Measurements from ENCODE around the gene APLF. TPM values are rescaled to one million over a fixed set of nuclear protein-coding genes. Genes with fewer than 3 reads are reported as not detected.
"Not testable (repeated sequence)": the region's sequence is repeated elsewhere in the genome, so short reads cannot be mapped to it uniquely, and the experiment has no call there.

Gene APLF
- total RNA-seq, 1 donor from 2014 or later, result 3.8 TPM

DNA sequence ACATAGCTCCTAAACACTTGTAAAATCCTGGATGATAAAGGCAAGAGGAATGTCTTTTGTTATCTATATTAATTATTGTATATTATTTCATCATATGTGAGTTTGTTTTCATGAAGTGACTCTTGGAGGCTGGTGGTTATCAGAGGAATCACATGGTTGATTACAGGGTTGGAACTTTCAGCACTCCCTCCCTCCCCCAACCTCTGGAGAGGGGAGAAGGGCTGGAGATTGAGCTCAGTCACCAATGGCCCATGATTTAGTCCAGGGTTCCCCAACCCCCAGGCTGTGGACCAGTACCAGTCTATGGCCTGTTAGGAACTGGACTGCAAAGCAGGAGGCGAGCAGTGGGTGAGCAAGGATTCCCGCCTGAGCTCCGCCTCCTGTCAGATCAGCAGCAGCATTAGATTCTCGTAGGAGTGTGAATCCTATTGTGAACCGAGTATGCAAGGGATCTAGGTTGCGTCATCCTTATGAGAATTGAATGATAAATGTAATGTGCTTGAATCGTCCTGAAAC lies 38.0 kb upstream of the APLF start:
- no peak overlapping the region for H3K27ac Mint-ChIP-seq
- H3K36me3 Mint-ChIP-seq (ENCODE audit: low read depth), result no peaks in the 10 kb centered on the region
- no peak overlapping the region for H3K4me3 Mint-ChIP-seq (ENCODE audit: low read depth)
- no peaks in the 10 kb centered on the region for H3K9me3 Mint-ChIP-seq
- H3K4me1 Mint-ChIP-seq (ENCODE audit: low read depth), result peaks cover 2% of the 10 kb centered on the region
- H3K27me3 Mint-ChIP-seq (ENCODE audit: low read depth), result peaks cover 8% of the 10 kb centered on the region
- DNase-seq (ENCODE audit: low spot score), result no peak
- intact Hi-C loops (cut with micrococcal nuclease), result no loop called here

DNA sequence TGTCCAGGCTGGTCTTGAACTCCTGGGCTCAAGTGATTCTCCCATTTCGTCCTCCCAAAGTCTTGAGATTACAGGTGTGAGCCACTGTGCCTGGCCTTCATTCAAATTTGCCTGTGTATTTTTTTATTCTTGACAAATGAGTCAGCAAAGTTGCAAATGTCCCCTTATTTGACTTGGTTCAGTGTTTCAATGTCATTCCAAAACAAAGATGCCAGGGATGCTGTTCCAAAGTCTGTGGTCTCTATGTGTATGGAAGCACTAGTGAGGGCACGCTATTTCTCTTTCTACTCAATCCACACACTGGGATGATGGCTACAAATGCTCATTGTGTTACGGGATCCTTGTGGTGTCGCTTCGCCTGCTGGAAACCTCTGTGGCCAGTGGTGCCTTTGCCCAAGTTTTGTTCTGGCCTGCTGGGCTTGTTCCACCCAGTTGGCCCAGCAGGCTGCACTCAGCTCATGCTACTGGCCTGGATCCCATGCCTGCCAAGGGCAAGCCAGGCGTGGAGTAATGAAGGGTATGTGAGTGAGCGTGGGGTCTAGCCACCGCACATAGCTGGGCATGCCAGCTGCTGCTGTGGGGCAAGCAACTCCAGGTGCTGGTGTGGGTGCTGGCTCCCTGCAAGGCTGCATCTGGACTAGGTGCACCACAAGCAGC lies 35.9 kb upstream of the APLF start:
- H3K9me3 Mint-ChIP-seq, result no peaks in the 10 kb centered on the region
- H3K27ac Mint-ChIP-seq, result no peak overlapping the region
- H3K36me3 Mint-ChIP-seq (ENCODE audit: low read depth), result no peaks in the 10 kb centered on the region
- no peak for DNase-seq (ENCODE audit: low spot score)
- no peak overlapping the region for H3K4me3 Mint-ChIP-seq (ENCODE audit: low read depth)
- intact Hi-C loops (cut with micrococcal nuclease), result no loop called here
- peaks cover 13% of the 10 kb centered on the region for H3K27me3 Mint-ChIP-seq (ENCODE audit: low read depth)
- peaks cover 2% of the 10 kb centered on the region for H3K4me1 Mint-ChIP-seq (ENCODE audit: low read depth)

DNA sequence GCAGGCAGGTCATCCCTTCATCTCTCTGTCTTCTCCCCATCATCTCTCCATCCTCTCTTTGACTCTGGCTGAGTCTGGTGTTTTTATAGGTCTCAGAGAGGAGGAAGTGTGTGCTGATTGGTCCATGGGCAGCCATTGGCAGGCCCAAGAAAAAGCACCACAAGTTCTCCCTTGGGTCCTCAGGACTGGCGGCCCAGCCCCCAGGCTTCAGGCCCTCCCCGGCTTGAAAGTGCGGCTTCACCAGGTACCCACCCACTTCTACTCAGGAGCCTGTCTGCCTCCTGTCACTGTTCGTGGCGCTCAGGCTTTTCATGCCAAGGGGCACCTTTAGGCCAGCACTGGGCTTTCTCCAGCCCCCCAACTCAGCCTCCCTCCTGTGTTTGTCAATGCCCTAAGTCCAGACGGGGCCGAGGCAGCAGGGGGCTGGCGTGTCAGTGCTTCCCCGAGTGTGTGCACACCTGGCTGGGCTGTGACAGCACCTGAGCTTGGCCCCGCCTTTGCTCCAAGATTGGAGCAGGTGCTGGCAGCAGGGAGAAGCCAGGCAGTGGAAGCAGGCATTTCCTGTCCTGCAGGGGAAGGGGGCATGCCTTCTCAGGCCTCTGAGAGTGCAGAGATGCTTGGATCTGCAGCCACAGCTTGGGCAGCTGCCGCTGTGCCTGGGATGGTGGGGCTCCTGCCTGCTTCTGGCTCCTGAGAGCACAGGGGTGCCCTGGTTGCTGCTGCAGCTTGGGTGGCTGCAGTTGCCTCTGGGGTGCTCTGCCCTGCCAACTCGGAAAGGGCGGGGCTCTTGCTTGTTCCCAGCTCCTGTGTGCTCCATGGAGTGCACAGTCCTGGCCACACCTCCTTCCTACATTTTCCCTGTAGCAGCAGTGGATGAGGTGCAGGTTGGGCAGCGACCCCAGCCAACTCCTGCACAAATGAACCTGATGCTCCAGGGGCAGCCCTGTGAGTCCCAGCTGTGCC lies 34.4 kb upstream of the APLF start:
- no peak overlapping the region for H3K27ac Mint-ChIP-seq
- intact Hi-C loops (cut with micrococcal nuclease), result no loop called here
- DNase-seq (ENCODE audit: low spot score), result no peak
- no peaks in the 10 kb centered on the region for H3K36me3 Mint-ChIP-seq (ENCODE audit: low read depth)
- H3K4me3 Mint-ChIP-seq (ENCODE audit: low read depth), result no peak overlapping the region
- H3K9me3 Mint-ChIP-seq, result no peaks in the 10 kb centered on the region
- H3K27me3 Mint-ChIP-seq (ENCODE audit: low read depth), result peaks cover 15% of the 10 kb centered on the region
- no peaks in the 10 kb centered on the region for H3K4me1 Mint-ChIP-seq (ENCODE audit: low read depth)

DNA sequence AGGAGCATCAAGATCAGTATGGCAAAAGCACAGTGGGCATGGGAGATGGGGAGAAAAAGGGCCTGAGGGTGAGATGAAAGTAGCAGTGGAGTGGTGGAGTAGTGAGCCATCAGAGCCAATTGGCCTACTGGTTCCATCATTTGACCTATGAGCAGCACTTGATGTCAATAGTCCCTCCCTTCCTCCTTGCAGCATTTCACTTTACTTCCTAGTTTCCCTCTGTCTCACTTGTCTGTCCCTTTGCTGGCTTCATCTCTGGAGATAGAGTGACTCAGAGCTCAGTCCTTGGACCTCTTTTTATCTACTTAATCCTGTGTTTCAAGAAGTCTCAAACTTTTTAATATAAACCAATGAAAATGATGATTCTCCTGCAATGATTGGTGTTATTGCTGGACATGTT lies 32.4 kb upstream of the APLF start:
- Mint-ChIP-seq H3K4me1 (ENCODE audit: low read depth) (no peaks in the 10 kb centered on the region), H3K27ac (no peak overlapping the region), H3K27me3 (ENCODE audit: low read depth) (peaks cover 15% of the 10 kb centered on the region), H3K4me3 (ENCODE audit: low read depth) (no peak overlapping the region), H3K9me3 (no peaks in the 10 kb centered on the region), H3K36me3 (ENCODE audit: low read depth) (no peaks in the 10 kb centered on the region)
- intact Hi-C loops (cut with micrococcal nuclease), result no loop called here
- DNase-seq (ENCODE audit: low spot score), result no peak

DNA sequence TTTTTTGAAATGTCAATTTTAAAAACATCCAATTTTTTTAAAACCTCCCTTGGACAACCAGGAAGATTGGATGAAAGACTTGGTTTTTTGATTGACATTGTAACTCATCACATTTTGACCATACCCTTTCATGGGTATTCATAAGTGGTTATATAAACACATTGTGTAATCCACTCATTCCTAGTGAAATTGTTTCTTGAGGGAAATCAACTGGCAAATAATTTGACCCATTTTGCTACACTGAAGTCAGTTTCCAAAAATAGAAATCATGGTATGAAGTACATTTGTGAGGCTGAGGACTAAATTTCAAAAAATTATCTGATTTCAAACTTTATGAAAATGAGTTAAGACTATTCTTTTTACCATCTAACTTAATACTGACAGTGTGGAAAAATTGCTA lies 31.8 kb upstream of the APLF start:
- no peak overlapping the region for H3K27ac Mint-ChIP-seq
- H3K4me3 Mint-ChIP-seq (ENCODE audit: low read depth), result no peak overlapping the region
- intact Hi-C loops (cut with micrococcal nuclease), result no loop called here
- H3K36me3 Mint-ChIP-seq (ENCODE audit: low read depth), result no peaks in the 10 kb centered on the region
- H3K4me1 Mint-ChIP-seq (ENCODE audit: low read depth), result peaks cover 6% of the 10 kb centered on the region
- peaks cover 12% of the 10 kb centered on the region for H3K27me3 Mint-ChIP-seq (ENCODE audit: low read depth)
- no peak for DNase-seq (ENCODE audit: low spot score)
- H3K9me3 Mint-ChIP-seq, result no peaks in the 10 kb centered on the region

DNA sequence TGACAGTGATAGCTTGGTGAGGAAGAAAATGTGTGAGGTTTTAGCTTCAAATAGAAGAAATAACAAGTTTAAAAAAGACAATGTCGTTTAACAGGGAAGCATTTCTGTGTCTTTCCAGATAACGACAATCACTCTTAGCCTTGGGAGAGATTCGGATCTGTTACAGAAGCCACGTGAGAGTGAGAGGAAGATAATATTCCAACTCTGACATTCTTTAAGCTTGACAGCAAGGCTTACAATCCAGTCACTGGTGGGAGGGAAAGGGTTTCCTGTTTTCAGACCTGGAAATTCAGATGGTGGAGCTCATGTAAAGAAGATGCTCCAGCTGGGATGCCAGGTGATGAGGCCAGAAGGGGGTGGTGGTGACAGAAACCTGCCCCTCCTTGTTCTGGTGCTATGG lies 31.1 kb upstream of the APLF start:
- no peak for DNase-seq (ENCODE audit: low spot score)
- Mint-ChIP-seq H3K27ac (no peak overlapping the region), H3K36me3 (ENCODE audit: low read depth) (no peaks in the 10 kb centered on the region), H3K9me3 (no peaks in the 10 kb centered on the region), H3K27me3 (ENCODE audit: low read depth) (peaks cover 12% of the 10 kb centered on the region), H3K4me1 (ENCODE audit: low read depth) (peaks cover 12% of the 10 kb centered on the region), H3K4me3 (ENCODE audit: low read depth) (no peak overlapping the region)
- intact Hi-C loops (cut with micrococcal nuclease), result no loop called here

DNA sequence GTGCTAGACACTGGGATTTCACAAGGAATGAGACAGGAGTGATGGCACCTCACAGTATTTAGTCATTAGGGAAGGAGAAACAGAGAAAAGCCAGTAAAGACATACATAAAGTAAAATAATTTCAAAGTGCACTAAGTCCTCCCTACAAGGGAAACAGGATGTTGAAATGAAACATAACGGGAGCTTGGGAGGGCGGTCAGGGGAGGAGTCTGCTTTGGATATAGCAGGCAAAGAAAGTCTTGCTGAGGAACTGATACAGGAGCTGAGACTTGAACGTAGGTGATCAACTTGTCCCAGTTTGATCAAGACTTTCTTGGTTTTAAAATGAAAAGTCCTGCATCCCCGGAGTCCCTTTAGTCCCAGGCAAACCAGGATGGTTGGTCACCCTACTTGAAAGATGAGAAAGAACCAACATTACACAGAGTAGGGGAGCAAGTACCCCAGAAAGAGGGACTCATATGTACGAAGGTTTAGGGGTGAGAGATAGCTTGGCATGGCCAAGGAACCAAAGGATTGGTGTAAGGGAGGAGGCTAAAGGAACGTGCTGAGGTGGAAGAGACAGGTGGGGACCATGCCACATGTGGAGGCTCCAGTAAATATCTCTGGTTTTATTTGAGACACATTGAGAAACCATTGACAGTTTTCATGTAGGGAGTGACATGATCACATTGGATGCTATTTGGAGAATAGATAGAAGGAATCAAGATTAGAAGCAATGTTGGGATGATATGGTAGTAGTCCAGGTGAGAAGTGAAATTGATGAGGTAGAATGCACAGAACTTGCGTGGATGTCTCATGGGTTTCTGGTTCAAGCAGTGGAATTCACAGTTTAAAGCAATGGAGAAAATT lies 28.7 kb upstream of the APLF start:
- Mint-ChIP-seq H3K4me1 (ENCODE audit: low read depth) (peaks cover 16% of the 10 kb centered on the region), H3K36me3 (ENCODE audit: low read depth) (no peaks in the 10 kb centered on the region), H3K27ac (no peak overlapping the region), H3K4me3 (ENCODE audit: low read depth) (no peak overlapping the region), H3K27me3 (ENCODE audit: low read depth) (peaks cover 18% of the 10 kb centered on the region), H3K9me3 (no peaks in the 10 kb centered on the region)
- intact Hi-C loops (cut with micrococcal nuclease), result no loop called here
- no peak for DNase-seq (ENCODE audit: low spot score)

DNA sequence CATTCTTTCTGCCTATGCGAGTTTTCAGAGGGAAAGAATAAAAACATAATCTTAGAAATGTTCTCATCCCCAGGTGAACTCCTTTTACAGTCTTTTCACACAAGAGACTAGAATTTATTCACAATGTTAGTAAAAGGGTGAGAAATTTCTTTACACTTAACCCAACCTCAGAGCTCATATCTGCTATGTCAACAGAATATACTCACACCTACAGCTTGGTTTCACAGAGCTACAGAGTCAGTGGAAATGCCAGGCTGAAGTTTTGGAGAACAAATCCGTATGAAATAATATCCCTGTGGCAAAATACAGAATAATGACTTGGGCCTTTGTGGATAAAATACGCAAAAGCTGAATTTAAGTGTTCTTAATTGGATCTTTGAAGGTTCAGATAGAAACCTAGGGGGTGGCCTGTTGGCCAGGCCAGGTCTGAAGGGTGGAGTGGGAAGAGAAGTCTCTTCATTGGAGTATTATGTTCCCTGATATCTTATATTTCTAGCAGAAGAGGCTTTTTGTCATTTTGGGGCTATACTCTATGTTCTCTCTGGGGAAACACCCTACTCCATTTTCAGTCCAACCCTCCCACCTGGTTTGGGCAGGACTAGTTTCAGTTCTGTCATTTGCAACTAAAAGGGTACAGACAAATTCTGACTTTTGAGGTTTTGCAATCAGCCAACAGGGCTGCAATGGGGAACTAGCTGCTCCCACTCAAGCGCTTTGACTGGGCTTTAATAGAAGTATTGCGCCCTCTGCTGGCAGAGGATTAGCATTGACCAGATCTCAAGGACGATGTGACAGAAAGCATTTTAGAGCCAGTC lies 26.0 kb upstream of the APLF start:
- Mint-ChIP-seq H3K4me3 (ENCODE audit: low read depth) (peak overlapping the region; percentile 28), H3K27me3 (ENCODE audit: low read depth) (peaks cover 15% of the 10 kb centered on the region), H3K27ac (peak overlapping the region; percentile 65), H3K4me1 (ENCODE audit: low read depth) (peaks cover 16% of the 10 kb centered on the region), H3K36me3 (ENCODE audit: low read depth) (no peaks in the 10 kb centered on the region), H3K9me3 (no peaks in the 10 kb centered on the region)
- intact Hi-C loops (cut with micrococcal nuclease), result loop anchor here (1.0 to 10.0 kb wide), 8 partner anchors 17 to 319 kb away; partner anchors contain the start of genes APLF, FBXO48 and PNO1
- peak; percentile 78 for DNase-seq (ENCODE audit: low spot score)

DNA sequence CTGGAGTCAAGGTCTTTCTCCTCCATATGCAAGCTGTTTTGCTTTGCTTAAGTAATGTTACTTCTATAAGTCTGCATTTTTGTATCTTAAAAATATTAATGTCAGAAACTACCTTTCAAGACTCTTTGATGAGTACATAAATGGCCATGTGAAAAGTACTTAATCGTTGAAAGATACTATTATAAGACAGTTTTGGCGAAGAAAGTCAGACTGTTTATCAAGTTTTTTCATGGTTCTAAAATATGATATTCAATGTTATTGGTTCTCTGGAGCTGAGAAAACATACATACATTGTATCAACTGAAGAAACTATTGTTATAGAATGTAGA lies 25.4 kb upstream of the APLF start:
- no peaks in the 10 kb centered on the region for H3K36me3 Mint-ChIP-seq (ENCODE audit: low read depth)
- H3K27me3 Mint-ChIP-seq (ENCODE audit: low read depth), result peaks cover 13% of the 10 kb centered on the region
- H3K27ac Mint-ChIP-seq, result no peak overlapping the region
- no peak for DNase-seq (ENCODE audit: low spot score)
- intact Hi-C loops (cut with micrococcal nuclease), result loop anchor here (1.0 to 10.0 kb wide), 8 partner anchors 18 to 320 kb away; partner anchors contain the start of genes APLF, FBXO48 and PNO1
- no peaks in the 10 kb centered on the region for H3K9me3 Mint-ChIP-seq
- H3K4me3 Mint-ChIP-seq (ENCODE audit: low read depth), result no peak overlapping the region
- H3K4me1 Mint-ChIP-seq (ENCODE audit: low read depth), result peaks cover 16% of the 10 kb centered on the region

DNA sequence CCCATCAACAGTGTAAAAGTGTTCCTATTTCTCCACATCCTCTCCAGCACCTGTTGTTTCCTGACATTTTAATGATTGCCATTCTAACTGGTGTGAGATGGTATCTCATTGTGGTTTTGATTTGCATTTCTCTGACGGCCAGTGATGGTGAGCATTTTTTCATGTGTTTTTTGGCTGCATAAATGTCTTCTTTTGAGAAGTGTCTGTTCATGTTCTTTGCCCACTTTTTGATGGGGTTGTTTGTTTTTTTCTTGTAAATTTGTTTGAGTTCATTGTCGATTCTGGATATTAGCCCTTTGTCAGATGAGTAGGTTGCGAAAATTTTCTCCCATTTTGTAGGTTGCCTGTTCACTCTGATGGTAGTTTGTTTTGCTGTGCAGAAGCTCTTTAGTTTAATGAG lies 21.0 kb upstream of the APLF start:
- not testable (repeated sequence) for H3K9me3 Mint-ChIP-seq; H3K36me3 Mint-ChIP-seq (ENCODE audit: low read depth); H3K4me3 Mint-ChIP-seq (ENCODE audit: low read depth); DNase-seq (ENCODE audit: low spot score); H3K4me1 Mint-ChIP-seq (ENCODE audit: low read depth); H3K27me3 Mint-ChIP-seq (ENCODE audit: low read depth); H3K27ac Mint-ChIP-seq
- intact Hi-C loops (cut with micrococcal nuclease), result loop anchor here (10.0 kb wide), 2 partner anchors 162 to 292 kb away; partner anchors contain the start of gene PNO1

DNA sequence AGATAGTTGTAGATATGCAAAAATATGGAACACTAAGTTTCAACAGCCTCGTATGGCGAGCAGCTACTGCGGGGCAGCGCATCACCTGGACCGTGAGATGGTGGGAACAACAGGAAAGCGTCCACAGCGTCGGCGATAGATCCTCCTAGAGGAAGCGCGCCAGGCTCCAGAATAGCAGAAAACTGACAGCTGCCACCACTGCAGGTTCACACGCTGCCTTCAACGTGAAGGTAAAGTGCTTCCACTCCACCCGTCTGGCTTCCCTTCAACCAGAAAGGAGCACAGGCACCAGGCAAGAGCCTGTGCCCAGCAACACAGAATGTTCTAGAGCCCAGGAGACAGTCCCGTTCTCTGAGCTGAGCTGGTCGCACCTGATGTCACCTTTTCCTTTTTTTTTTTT lies 20.3 kb upstream of the APLF start:
- Mint-ChIP-seq H3K4me1 (ENCODE audit: low read depth) (no peaks in the 10 kb centered on the region), H3K4me3 (ENCODE audit: low read depth) (no peak overlapping the region), H3K9me3 (no peaks in the 10 kb centered on the region), H3K27me3 (ENCODE audit: low read depth) (peaks cover 8% of the 10 kb centered on the region), H3K36me3 (ENCODE audit: low read depth) (no peaks in the 10 kb centered on the region), H3K27ac (no peak overlapping the region)
- intact Hi-C loops (cut with micrococcal nuclease), result loop anchor here (10.0 kb wide), 2 partner anchors 162 to 292 kb away; partner anchors contain the start of gene PNO1
- DNase-seq (ENCODE audit: low spot score), result no peak

Data from activated T-helper 2 cell treated with anti-CD3 and anti-CD28 coated beads, Interferon-gamma antibody, Interleukin-2, Interleukin-4, amounts not matched to agents 10 μg/mL and 5 μg/mL and 100 μg/mL, durations not matched to agents 14 hours and 24 hours and 36 hours (primary cell).